Measurements from ENCODE around the gene TPRN.

The TPRN gene

GRCh38 chr9:137212520-137212919 lies 12.0 kb upstream of the TPRN start:
- TF ChIP-seq CTCF (conservative IDR thresholded peaks at IDR 0.05; ENCODE audit: low read depth) = no peak

GRCh38 chr9:137211532-137211931 lies 11.0 kb upstream of the TPRN start:
- no peak for DNase-seq (ENCODE audit: low spot score)
- ChIA-PET POLR2A (ENCODE audit: low non-redundant PET) (no interaction called here), CTCF (interaction anchor here (2.1 kb wide), 1 partner anchor 25 kb away, joined by 8 read pairs; no protein-coding TSS in a partner anchor)
- no peak for TF ChIP-seq CTCF (conservative IDR thresholded peaks at IDR 0.05; ENCODE audit: low read depth)
- H3K27ac ChIP-seq = peak overlapping the region; percentile 82

More at GRCh38 chr9:137212520-137212919, 12.0 kb upstream of the TPRN start:
- H3K27ac ChIP-seq = peak overlapping the region; percentile 82
- ChIA-PET CTCF (interaction anchor here (1.4 to 2.1 kb wide), 2 partner anchors 22 to 24 kb away, joined by 4 to 8 read pairs; no protein-coding TSS in a partner anchor), POLR2A (ENCODE audit: low non-redundant PET) (no interaction called here)
- no peak for DNase-seq (ENCODE audit: low spot score)

- CTCF ChIA-PET = interaction anchor here (0.6 to 1.2 kb wide), 3 partner anchors 18 to 45 kb away, joined by 4 to 6 read pairs (median 5); partner anchors contain the start of gene CYSRT1
- DNase-seq (ENCODE audit: low spot score) = no peak
- no peak for TF ChIP-seq CTCF (conservative IDR thresholded peaks at IDR 0.05; ENCODE audit: low read depth)
- H3K27ac ChIP-seq = peak overlapping the region; percentile 80
- POLR2A ChIA-PET (ENCODE audit: low non-redundant PET) = interaction anchor here (1.3 kb wide), 1 partner anchor 17 kb away, joined by 5 read pairs; no protein-coding TSS in a partner anchor
These were observed 6.1 kb upstream of the TPRN start for GRCh38 chr9:137206602-137207001.

GRCh38 chr9:137205126-137206069 lies 4.9 kb upstream of the TPRN start, which contains the start of the genes NDOR1 and TMEM203:
TSS of gene NDOR1 (plus strand) at chr9:137205700. CDS start at chr9:137205778, 78 bp downstream.
TSS of gene TMEM203 (minus strand) at chr9:137205648. CDS start at chr9:137205414, 234 bp downstream.
- CTCF ChIA-PET = interaction anchor here (1.6 to 2.5 kb wide), 3 partner anchors 16 to 22 kb away, joined by 3 to 10 read pairs (median 5); partner anchors contain the start of gene RNF224
- peak within 1 kb of the TSS; percentile 80 for H3K27ac ChIP-seq
- POLR2A ChIA-PET (ENCODE audit: low non-redundant PET) = interaction anchor here (0.6 to 1.3 kb wide), 7 partner anchors 8 to 159 kb away, joined by 3 to 5 read pairs (median 3); partner anchors contain the start of genes NPDC1, SSNA1 and TMEM210
- DNase-seq (ENCODE audit: low spot score) = peak; percentile 96
- no peak for TF ChIP-seq CTCF (conservative IDR thresholded peaks at IDR 0.05; ENCODE audit: low read depth)

- CTCF ChIA-PET = interaction anchor here (1.6 to 2.5 kb wide), 3 partner anchors 15 to 22 kb away, joined by 3 to 10 read pairs (median 5); partner anchors contain the start of gene RNF224
- H3K27ac ChIP-seq = peak overlapping the region; percentile 80
- no peak for DNase-seq (ENCODE audit: low spot score)
- POLR2A ChIA-PET (ENCODE audit: low non-redundant PET) = interaction anchor here (0.6 to 1.2 kb wide), 6 partner anchors 10 to 158 kb away, joined by 3 to 4 read pairs (median 3); partner anchors contain the start of genes NPDC1 and SSNA1
- TF ChIP-seq CTCF (conservative IDR thresholded peaks at IDR 0.05; ENCODE audit: low read depth) = no peak
These were observed 4.2 kb upstream of the TPRN start for GRCh38 chr9:137204731-137205125.

GRCh38 chr9:137202966-137203365 lies 2.4 kb upstream of the TPRN start:
- CTCF ChIA-PET = interaction anchor here (1.1 to 2.6 kb wide), 3 partner anchors 24 to 33 kb away, joined by 3 to 10 read pairs (median 10); partner anchors contain the start of gene RNF224
- H3K27ac ChIP-seq = peak overlapping the region; percentile 99
- POLR2A ChIA-PET (ENCODE audit: low non-redundant PET) = no interaction called here
- no peak for DNase-seq (ENCODE audit: low spot score)
- TF ChIP-seq CTCF (conservative IDR thresholded peaks at IDR 0.05; ENCODE audit: low read depth) = no peak
